Hepatocyte (in vitro differentiated cells): ENCODE measurements around the gene MAPKAP1.

Experiments used
- EZH2 ChIP-seq: fragments of 200-600 bp; sonication (generic); IDR thresholded peaks from 2 replicates; pipeline ENCODE4 v1.6.1; 2016; ENCODE audit warnings: antibody characterized with exemption, mild to moderate bottlenecking, borderline replicate concordance
- EZH2phosphoT487 ChIP-seq: fragments of 200-600 bp; sonication (generic); IDR thresholded peaks from one replicate; pipeline ENCODE4 v1.6.1; 2018; ENCODE audit warnings: antibody characterized with exemption, mild to moderate bottlenecking, low read depth, moderate library complexity; ENCODE audit not compliant: unreplicated experiment, severe bottlenecking
- TF ChIP-seq, protein P1 (sequence below): fragments of 200-600 bp; sonication (generic); IDR thresholded peaks from 2 replicates; pipeline ENCODE4 v1.5.1; 2016; ENCODE audit warnings: antibody characterized with exemption, mild to moderate bottlenecking; ENCODE audit not compliant: poor library complexity

DNA sequence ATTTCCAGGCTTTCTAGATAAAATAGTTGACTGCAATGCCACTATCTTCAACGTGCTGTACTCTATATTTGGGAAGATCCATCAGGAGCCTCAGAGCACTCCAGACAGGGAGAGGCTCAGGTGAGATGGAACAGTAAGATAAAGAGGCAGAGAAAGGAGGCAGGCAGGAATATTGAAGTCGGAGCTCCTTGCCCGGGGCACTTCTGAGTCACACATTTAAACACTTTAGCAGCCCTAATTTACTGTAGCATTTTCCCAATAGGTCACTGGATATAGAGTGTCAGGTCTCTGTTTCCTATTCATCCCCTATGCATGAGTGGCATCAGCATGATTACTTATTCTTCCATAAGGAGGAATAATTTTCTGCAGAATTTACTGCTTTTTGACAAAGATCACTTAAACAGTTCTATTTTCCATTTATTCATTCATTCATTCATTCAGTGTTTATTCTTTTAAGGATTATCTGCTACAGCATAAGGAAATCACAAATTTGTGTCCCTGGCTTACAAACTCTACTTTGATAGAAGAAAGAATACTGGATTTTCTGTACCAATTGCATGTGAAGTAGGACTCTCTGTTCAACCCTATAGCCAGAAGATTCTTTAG lies 170.7 kb downstream of the MAPKAP1 start:
- TF ChIP-seq, protein P1, sequence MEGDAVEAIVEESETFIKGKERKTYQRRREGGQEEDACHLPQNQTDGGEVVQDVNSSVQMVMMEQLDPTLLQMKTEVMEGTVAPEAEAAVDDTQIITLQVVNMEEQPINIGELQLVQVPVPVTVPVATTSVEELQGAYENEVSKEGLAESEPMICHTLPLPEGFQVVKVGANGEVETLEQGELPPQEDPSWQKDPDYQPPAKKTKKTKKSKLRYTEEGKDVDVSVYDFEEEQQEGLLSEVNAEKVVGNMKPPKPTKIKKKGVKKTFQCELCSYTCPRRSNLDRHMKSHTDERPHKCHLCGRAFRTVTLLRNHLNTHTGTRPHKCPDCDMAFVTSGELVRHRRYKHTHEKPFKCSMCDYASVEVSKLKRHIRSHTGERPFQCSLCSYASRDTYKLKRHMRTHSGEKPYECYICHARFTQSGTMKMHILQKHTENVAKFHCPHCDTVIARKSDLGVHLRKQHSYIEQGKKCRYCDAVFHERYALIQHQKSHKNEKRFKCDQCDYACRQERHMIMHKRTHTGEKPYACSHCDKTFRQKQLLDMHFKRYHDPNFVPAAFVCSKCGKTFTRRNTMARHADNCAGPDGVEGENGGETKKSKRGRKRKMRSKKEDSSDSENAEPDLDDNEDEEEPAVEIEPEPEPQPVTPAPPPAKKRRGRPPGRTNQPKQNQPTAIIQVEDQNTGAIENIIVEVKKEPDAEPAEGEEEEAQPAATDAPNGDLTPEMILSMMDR: no peak
- TF ChIP-seq EZH2 (no peak), EZH2phosphoT487 (no peak)
